DOHH2 (cell line): ENCODE measurements around the gene COX17.

ENCODE experiments used
- CTCF ChIP-seq: fragments of 200-600 bp; sonication (generic); IDR thresholded peaks from one replicate; pipeline ENCODE4 v1.5.1; 2014; ENCODE audit warnings: antibody characterized with exemption, mild to moderate bottlenecking, low read depth, low read length; ENCODE audit not compliant: poor library complexity, severe bottlenecking
- EZH2phosphoT487 ChIP-seq: fragments of 200-600 bp; sonication (generic); IDR thresholded peaks from 2 replicates; pipeline ENCODE4 v1.6.1; 2017; ENCODE audit warnings: borderline replicate concordance, mild to moderate bottlenecking, antibody characterized with exemption, low read length, moderate library complexity, mixed read lengths

DNA sequence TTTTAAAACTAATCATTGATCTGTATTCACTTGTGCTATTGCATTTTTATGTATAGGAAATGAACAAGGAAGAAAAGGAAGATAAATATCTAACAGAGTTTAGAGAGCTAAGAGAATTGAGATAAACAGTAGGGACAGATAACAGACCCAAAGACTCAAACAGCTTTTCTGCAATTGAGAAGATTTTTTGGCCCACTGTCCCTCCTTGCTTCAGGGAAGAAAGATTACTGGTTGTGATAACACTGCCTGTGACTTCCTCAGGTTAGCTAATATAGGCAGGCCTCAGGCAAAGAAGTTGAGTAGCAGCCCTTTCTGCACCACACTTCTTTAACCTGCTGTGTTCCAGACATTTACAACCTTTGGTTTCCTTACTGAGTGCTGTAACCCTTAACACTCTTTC lies 2.7 kb upstream of the COX17 start:
- no peak for TF ChIP-seq CTCF
- no peak for TF ChIP-seq EZH2phosphoT487
